C4-2B (cell line): Measurements from ENCODE around the gene ZCCHC9.

Experiments used
- CTCF ChIP-seq: fragments of 450-650 bp; conservative IDR thresholded peaks from 2 replicates; pipeline ENCODE4 v1.5.1; 2017; ENCODE audit warnings: mild to moderate bottlenecking
- ZFX ChIP-seq: fragments of 450-650 bp; IDR thresholded peaks from 2 replicates; pipeline ENCODE4 v1.6.1; 2017

DNA sequence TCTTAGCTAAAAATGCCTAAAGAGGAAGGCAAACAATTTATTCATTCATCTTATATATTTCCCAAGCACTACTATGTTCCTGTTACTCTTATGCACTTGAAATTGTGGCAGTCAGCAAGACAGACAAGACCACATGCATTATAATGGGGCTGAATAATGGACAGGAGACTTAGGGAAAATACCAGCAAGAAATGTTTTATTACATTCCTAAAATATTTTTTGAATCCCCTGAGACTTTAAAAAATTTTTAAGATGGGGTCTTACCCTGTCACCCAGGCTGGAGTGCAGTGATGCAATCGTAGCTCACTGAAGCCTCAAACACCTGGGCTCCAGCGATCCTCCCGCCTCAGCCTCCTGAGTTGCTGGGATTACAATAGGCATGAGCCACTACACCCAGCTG is 13.2 kb downstream of the ZCCHC9 start:
- no peak for TF ChIP-seq CTCF
- TF ChIP-seq ZFX: no peak
